ENCODE data around the gene FOXO1.

- TF ChIP-seq EZH2 (IDR thresholded peaks at IDR 0.05; ENCODE audit: low read depth, unreplicated experiment) (no peak), CTCF (conservative IDR thresholded peaks at IDR 0.05; ENCODE audit: low read depth in 2 of 2) (no peak), POLR2AphosphoS5 (IDR thresholded peaks at IDR 0.05; ENCODE audit: low read depth) (no peak), ZNF114 (CRISPR knock-in tag; IDR thresholded peaks at IDR 0.05) (no peak), EZH2phosphoT487 (IDR thresholded peaks at IDR 0.05; ENCODE audit: unreplicated experiment) (no peak), STAT1 (IDR thresholded peaks at IDR 0.05; ENCODE audit: unreplicated experiment) (no peak), CREB1 (CRISPR knock-in tag; IDR thresholded peaks at IDR 0.05; ENCODE audit: low read depth) (no peak), NANOG (IDR thresholded peaks at IDR 0.05; ENCODE audit: borderline replicate concordance) (no peak), ETS1 (IDR thresholded peaks at IDR 0.05) (no peak), JUNB (IDR thresholded peaks at IDR 0.05; ENCODE audit: unreplicated experiment) (no peak)
Observed at GRCh38 chr13:40582531-40582930, 83.9 kb downstream of the FOXO1 start.
